ENCODE results near the gene SRSF8.
"Not testable (repeated sequence)": the region's sequence is repeated elsewhere in the genome, so short reads cannot be mapped to it uniquely, and the experiment has no call there.

Gene SRSF8

GRCh38 chr11:95102733-95103132 is 36.0 kb downstream of the SRSF8 start:
- TF ChIP-seq, protein P1, sequence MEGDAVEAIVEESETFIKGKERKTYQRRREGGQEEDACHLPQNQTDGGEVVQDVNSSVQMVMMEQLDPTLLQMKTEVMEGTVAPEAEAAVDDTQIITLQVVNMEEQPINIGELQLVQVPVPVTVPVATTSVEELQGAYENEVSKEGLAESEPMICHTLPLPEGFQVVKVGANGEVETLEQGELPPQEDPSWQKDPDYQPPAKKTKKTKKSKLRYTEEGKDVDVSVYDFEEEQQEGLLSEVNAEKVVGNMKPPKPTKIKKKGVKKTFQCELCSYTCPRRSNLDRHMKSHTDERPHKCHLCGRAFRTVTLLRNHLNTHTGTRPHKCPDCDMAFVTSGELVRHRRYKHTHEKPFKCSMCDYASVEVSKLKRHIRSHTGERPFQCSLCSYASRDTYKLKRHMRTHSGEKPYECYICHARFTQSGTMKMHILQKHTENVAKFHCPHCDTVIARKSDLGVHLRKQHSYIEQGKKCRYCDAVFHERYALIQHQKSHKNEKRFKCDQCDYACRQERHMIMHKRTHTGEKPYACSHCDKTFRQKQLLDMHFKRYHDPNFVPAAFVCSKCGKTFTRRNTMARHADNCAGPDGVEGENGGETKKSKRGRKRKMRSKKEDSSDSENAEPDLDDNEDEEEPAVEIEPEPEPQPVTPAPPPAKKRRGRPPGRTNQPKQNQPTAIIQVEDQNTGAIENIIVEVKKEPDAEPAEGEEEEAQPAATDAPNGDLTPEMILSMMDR (IDR thresholded peaks at IDR 0.05; ENCODE audit: low read depth, low read length, missing control alignments), result no peak
- no peak overlapping the region for H3K4me3 ChIP-seq (replicated peaks; ENCODE audit: low read depth, low read length)
- DNase-seq (ENCODE audit: extremely low read depth, low read depth), result no peak

- TF ChIP-seq, protein P1 (IDR thresholded peaks at IDR 0.05; ENCODE audit: low read depth, low read length, missing control alignments), result no peak
- H3K4me3 ChIP-seq (replicated peaks; ENCODE audit: low read depth, low read length), result no peak overlapping the region
- DNase-seq (ENCODE audit: extremely low read depth, low read depth), result no peak
Measured at GRCh38 chr11:95103701-95104100, 37.0 kb downstream of the SRSF8 start.

- TF ChIP-seq, protein P1 (IDR thresholded peaks at IDR 0.05; ENCODE audit: low read depth, low read length, missing control alignments), result no peak
- H3K4me3 ChIP-seq (replicated peaks; ENCODE audit: low read depth, low read length), result no peak overlapping the region
- DNase-seq (ENCODE audit: extremely low read depth, low read depth), result no peak
Measured at GRCh38 chr11:95104121-95104830, 37.6 kb downstream of the SRSF8 start.

DNA sequence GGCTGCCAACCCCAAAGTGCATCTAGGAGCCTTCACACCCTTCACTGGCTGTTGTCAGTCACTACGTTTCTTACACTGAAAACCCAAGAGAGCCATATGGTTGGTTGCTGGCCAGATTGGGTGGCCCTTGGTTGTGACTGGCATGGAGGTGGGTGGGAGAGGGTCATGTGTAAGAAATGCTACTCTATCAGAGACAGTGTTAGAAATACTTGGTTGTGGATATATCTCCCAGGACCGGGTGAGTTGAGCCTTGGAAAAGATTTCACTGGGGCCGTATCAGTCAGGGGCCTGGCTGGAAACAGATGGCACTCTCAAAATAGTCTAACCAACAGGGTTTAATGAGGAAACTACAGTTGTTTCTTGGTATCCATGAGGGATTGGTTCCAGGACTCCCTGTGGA is 38.1 kb downstream of the SRSF8 start:
- H3K4me3 ChIP-seq (replicated peaks; ENCODE audit: low read depth, low read length), result no peak overlapping the region
- no peak for DNase-seq (ENCODE audit: extremely low read depth, low read depth)
- TF ChIP-seq, protein P1 (IDR thresholded peaks at IDR 0.05; ENCODE audit: low read depth, low read length, missing control alignments), result no peak

DNA sequence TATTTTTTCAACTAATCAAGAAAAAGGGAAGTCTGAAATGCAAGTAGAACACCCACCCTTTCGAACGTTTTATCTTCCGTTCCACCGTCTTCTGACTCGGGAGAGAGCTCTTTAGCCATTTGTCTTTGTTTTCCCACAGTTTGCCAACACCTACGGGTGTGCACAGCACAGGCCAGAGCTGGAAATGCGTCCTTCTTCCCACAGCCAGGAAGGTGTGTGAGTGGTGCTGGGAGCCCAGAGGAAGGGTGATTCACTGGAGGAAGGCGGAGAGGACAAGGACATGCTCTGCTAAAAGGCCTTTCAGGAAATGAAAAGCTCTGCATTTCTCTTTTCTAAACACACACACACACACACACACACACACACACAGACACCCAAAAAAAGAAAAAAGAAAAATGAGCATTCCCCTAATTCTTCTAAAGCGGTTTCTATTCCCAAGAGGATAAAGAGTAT is 41.5 kb downstream of the SRSF8 start:
- TF ChIP-seq, protein P1 (IDR thresholded peaks at IDR 0.05; ENCODE audit: low read depth, low read length, missing control alignments), result no peak
- DNase-seq (ENCODE audit: extremely low read depth, low read depth), result no peak
- no peak overlapping the region for H3K4me3 ChIP-seq (replicated peaks; ENCODE audit: low read depth, low read length)

GRCh38 chr11:95108671-95109551 is 42.2 kb downstream of the SRSF8 start:
- no peak for DNase-seq (ENCODE audit: extremely low read depth, low read depth)

DNA sequence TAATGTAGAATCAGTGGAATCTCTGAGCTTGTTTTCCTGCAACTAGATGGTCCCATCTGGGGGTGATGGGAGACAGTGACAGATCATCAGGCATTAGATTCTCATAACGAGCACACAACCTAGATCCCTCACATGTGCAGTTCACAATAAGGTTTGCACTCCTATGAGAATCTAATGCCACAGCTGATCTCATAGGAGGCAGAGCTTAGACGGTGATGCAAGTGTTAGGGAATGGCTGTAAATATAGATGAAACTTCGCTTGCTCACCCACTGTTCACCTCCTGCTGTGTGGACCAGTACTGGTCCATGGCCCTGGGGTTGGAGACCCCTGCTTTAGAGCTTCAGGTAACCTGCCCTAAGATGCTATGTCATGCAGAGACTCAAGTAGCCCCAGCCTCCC is 44.8 kb downstream of the SRSF8 start:
- DNase-seq (ENCODE audit: extremely low read depth, low read depth); H3K4me3 ChIP-seq (replicated peaks; ENCODE audit: low read depth, low read length): not testable (repeated sequence)

More at GRCh38 chr11:95108671-95109551, 42.2 kb downstream of the SRSF8 start:
- TF ChIP-seq, protein P1 (IDR thresholded peaks at IDR 0.05; ENCODE audit: low read depth, low read length, missing control alignments), result no peak
- H3K4me3 ChIP-seq (replicated peaks; ENCODE audit: low read depth, low read length), result no peak overlapping the region

All from HFF-Myc (cell line).